Glomerular endothelial cell (primary cell): Measurements from ENCODE around the gene PANX2. TPM values are rescaled to one million over a fixed set of nuclear protein-coding genes. Genes with fewer than 3 reads are reported as not detected.

Experiments used
- DNase-seq: peaks from one replicate; pipeline ENCODE4 v3.0.0-alpha.2; 2011; ENCODE audit warnings: low read depth, low spot score; ENCODE audit errors: extremely low read depth
- total RNA-seq: library from RNA; depleted of rRNA; stranded (reverse); fragments of >200 nt; gene quantifications from 2 replicates; pipeline ENCODE4 v1.2.3, GENCODE V29; 2015

PANX2 gene
- total RNA-seq, 1 donor from 2014 or later = 1.7 TPM

GRCh38 chr22:50224071-50224470 lies 53.5 kb downstream of the PANX2 start:
- no peak for DNase-seq

- no peak for DNase-seq
Observed at GRCh38 chr22:50225200-50225969, 54.9 kb downstream of the PANX2 start.

- DNase-seq = no peak
Observed at GRCh38 chr22:50226063-50226874, 55.7 kb downstream of the PANX2 start.

- DNase-seq = no peak
Observed at GRCh38 chr22:50226875-50227165, 56.3 kb downstream of the PANX2 start.

- no peak for DNase-seq
Observed at GRCh38 chr22:50227579-50228215, 57.2 kb downstream of the PANX2 start.

- DNase-seq = no peak
Observed at GRCh38 chr22:50228366-50228765, 57.8 kb downstream of the PANX2 start.

- DNase-seq = no peak
Observed at GRCh38 chr22:50229370-50229769, 58.8 kb downstream of the PANX2 start.

Other genes with a start within 250 kb of the PANX2 start
- gene PIM3, start 210.0 kb upstream of the PANX2 start, total RNA-seq = 116 and 197 TPM in 2 replicates
- not detected in 2 replicates for gene IL17REL, start 158.0 kb upstream of the PANX2 start, total RNA-seq
- gene TTLL8, start 112.4 kb upstream of the PANX2 start, total RNA-seq = not detected in 2 replicates
- not detected in 2 replicates for gene MLC1, start 85.3 kb upstream of the PANX2 start, total RNA-seq
- gene MOV10L1, start 80.7 kb upstream of the PANX2 start, total RNA-seq = 2.1 and 11.7 TPM in 2 replicates
- 39.9 and 45.0 TPM in 2 replicates for gene TRABD, start 15.2 kb downstream of the PANX2 start, total RNA-seq
- gene SELENOO, start 30.3 kb downstream of the PANX2 start, total RNA-seq = 26.2 and 29.3 TPM in 2 replicates
- 24.3 and 47.1 TPM in 2 replicates for gene TUBGCP6, start 74.3 kb downstream of the PANX2 start, total RNA-seq
- 49.1 and 55.5 TPM in 2 replicates for gene HDAC10, start 80.5 kb downstream of the PANX2 start, total RNA-seq
- 72.5 and 74.8 TPM in 2 replicates for gene MAPK12, start 91.0 kb downstream of the PANX2 start, total RNA-seq
- gene MAPK11, start 99.6 kb downstream of the PANX2 start, total RNA-seq = 34.5 and 39.3 TPM in 2 replicates
- 130 and 233 TPM in 2 replicates for gene PLXNB2, start 136.9 kb downstream of the PANX2 start, total RNA-seq
- gene DENND6B, start 156.3 kb downstream of the PANX2 start, total RNA-seq = 6.4 and 15.2 TPM in 2 replicates
- 46.5 and 67.4 TPM in 2 replicates for gene PPP6R2, start 172.6 kb downstream of the PANX2 start, total RNA-seq